Ascending aorta (tissue), 2 donors: Measurements from ENCODE around the gene COL19A1. TPM values are rescaled to one million over a fixed set of nuclear protein-coding genes. Genes with fewer than 3 reads are reported as not detected.

Experiments
- DNase-seq, 2 donors: peaks; one replicate each; pipeline ENCODE4 v3.0.0-alpha.2; 2019; ENCODE audit warnings: low spot score in 2 of 2
- H3K27ac ChIP-seq, 2 donors: fragments of 200-600 bp; sonication (generic); one replicate each; pipeline ENCODE4 v1.5.1; 2016 to 2017; ENCODE audit warnings: mild to moderate bottlenecking in 1 of 2
- H3K27me3 ChIP-seq: fragments of 200-600 bp; sonication (generic); one replicate; pipeline ENCODE4 v1.5.1; 2017
- H3K36me3 ChIP-seq, 2 donors: fragments of 200-600 bp; sonication (generic); one replicate each; pipeline ENCODE4 v1.5.1; 2016
- H3K4me1 ChIP-seq, 2 donors: fragments of 200-600 bp; sonication (generic); one replicate each; pipeline ENCODE4 v1.5.1; 2016 to 2017; ENCODE audit warnings: mild to moderate bottlenecking in 1 of 2
- H3K4me3 ChIP-seq, 2 donors: fragments of 200-600 bp; sonication (generic); one replicate each; pipeline ENCODE4 v1.5.1; 2016 to 2017; ENCODE audit warnings: mild to moderate bottlenecking in 1 of 2
- H3K9me3 ChIP-seq, 2 donors: fragments of 200-600 bp; sonication (generic); one replicate each; pipeline ENCODE4 v1.5.1; 2016
- CTCF ChIP-seq, 3 experiments: fragments of 200-600 bp in 2 of 3; fragments of 450-650 bp in 1 of 3; sonication (generic) in 2 of 3; IDR thresholded peaks; one replicate each; pipeline ENCODE4 v1.5.1; 2016 to 2019; ENCODE audit warnings: antibody characterized with exemption in 3 of 3, mild to moderate bottlenecking in 1 of 3, moderate library complexity in 1 of 3
- intact Hi-C: fragments of 100-400 bp; cut with DNase I; formaldehyde crosslinking; loops from one replicate; pipeline ENCODE4 v1.15.1; 2023
- total RNA-seq: library from RNA; depleted of rRNA; stranded (reverse); fragments of >200 nt; gene quantifications from one replicate; pipeline ENCODE4 v1.1.0, GENCODE V29; 2016

COL19A1 gene
- total RNA-seq, 1 donor from 2014 or later = not detected

GRCh38 chr6:70072540-70073179 lies 206.3 kb downstream of the COL19A1 start:
- no peak for DNase-seq
- Histone ChIP-seq H3K4me3 (no peak overlapping the region), H3K27ac (no peak overlapping the region), H3K9me3 (no peaks in the 10 kb centered on the region), H3K27me3 (no peaks in the 10 kb centered on the region), H3K4me1 (no peaks in the 10 kb centered on the region), H3K36me3 (no peaks in the 10 kb centered on the region)
- no peak for TF ChIP-seq CTCF (IDR thresholded peaks at IDR 0.05)
- intact Hi-C loops = no loop called here

DNA sequence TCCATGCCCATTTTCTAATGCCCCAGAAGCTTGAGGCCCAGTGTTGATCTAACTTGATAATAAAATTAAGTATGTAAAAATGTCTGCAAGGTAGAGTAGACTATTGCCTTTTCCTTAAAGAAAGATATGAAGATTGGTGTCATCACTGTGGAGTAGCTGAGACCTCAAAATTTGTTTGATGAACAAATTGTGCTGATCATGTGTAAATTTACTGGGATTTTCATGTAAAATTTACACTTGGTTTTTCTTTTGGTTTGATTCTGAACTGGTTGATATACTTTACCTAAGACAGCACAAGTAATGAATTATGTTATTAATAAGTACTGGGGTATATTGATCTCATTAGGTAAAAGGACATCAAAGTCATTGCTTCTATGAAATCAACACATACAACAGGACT lies 207.3 kb downstream of the COL19A1 start:
- no peak overlapping the region for H3K4me3 ChIP-seq
- intact Hi-C loops = no loop called here
- TF ChIP-seq CTCF (IDR thresholded peaks at IDR 0.05) = no peak

DNA sequence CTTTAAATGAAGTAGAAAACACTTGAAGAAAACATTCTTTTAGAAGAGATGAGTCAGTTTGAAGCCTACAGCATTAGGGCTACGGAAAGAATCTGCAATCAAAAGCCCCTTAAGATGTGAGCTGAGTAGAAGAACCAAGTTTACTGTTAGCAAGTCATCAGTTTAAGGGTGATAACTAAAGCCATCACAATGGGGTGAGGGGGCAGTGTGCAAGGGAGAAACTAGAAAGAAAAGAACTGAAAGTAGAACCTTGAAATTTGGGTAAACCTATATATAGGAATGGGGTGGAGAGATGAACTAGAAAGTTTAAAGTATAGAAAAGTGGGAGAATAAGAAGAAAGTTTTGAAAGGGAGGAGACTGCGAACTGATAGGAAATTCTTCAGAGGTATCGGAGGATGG lies 212.9 kb downstream of the COL19A1 start:
- Histone ChIP-seq H3K27ac (no peak overlapping the region), H3K27me3 (no peaks in the 10 kb centered on the region), H3K36me3 (no peaks in the 10 kb centered on the region), H3K4me1 (no peaks in the 10 kb centered on the region), H3K9me3 (no peaks in the 10 kb centered on the region), H3K4me3 (no peak overlapping the region)
- intact Hi-C loops = no loop called here
- TF ChIP-seq CTCF (IDR thresholded peaks at IDR 0.05) = no peak
- no peak for DNase-seq

More for the DNA sequence above, 207.3 kb downstream of the COL19A1 start:
- H3K36me3 ChIP-seq = no peaks in the 10 kb centered on the region
- DNase-seq = no peak
- H3K9me3 ChIP-seq = no peaks in the 10 kb centered on the region
- no peaks in the 10 kb centered on the region for H3K4me1 ChIP-seq
- no peaks in the 10 kb centered on the region for H3K27me3 ChIP-seq
- H3K27ac ChIP-seq = no peak overlapping the region

GRCh38 chr6:70080443-70081070 lies 214.2 kb downstream of the COL19A1 start:
- Histone ChIP-seq H3K4me1 (no peaks in the 10 kb centered on the region), H3K36me3 (no peaks in the 10 kb centered on the region), H3K27ac (no peak overlapping the region), H3K4me3 (no peak overlapping the region), H3K9me3 (no peaks in the 10 kb centered on the region), H3K27me3 (no peaks in the 10 kb centered on the region)
- TF ChIP-seq CTCF (IDR thresholded peaks at IDR 0.05) = no peak
- intact Hi-C loops = no loop called here
- no peak for DNase-seq

- Histone ChIP-seq H3K9me3 (no peaks in the 10 kb centered on the region), H3K4me3 (no peak overlapping the region), H3K27me3 (no peaks in the 10 kb centered on the region), H3K27ac (no peak overlapping the region), H3K4me1 (no peaks in the 10 kb centered on the region), H3K36me3 (no peaks in the 10 kb centered on the region)
- no peak for DNase-seq
- intact Hi-C loops = no loop called here
- TF ChIP-seq CTCF (IDR thresholded peaks at IDR 0.05) = no peak
Observed at GRCh38 chr6:70082830-70083229, 216.5 kb downstream of the COL19A1 start.
